Measurements from ENCODE around the gene DMPK.

DMPK gene

DNA sequence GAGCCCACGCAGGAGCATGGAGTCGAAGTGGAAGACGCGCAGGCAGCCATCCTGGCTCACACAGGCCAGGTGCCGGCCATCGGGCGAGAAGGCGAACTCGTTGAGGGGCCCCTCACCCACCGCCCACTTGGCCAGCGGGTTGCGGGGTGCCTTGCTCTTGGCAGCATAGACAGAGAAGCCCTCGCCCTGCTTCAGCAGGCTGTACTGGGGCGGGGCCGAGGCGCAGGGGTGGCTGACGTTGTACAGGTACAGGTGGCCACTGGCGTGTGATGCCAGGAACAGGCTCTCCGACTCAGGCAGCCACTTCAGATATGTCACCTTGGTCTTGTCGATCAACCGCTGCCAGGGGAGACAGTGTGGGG lies 4.2 kb upstream of the DMPK start:
- DNase-seq (ENCODE audit: low read depth in 2 of 2): no peak

GRCh38 chr19:45785781-45786532 lies 3.7 kb upstream of the DMPK start:
- no peak for DNase-seq (ENCODE audit: low read depth in 2 of 2)

DNA sequence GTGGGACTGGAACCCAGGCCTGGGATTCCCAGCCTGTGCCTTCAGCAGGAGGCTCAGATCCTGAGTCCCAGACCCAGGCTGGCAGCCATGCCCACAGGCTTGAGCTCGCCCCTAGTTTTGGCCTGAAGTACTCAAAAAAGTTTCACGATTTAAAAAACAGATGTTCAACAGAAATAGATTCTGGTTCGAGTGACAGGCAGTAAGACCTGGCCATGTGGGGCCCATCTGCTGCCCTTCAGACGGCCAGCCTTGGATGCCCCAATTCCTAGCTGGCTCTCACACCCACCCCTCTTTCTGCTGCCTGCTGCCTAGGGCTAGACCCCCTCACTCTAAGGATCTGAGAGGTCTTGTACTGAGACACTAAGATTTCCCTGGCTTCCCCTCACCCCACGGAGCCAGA lies 2.8 kb upstream of the DMPK start:
- no peak for DNase-seq (ENCODE audit: low read depth in 2 of 2)

DNA sequence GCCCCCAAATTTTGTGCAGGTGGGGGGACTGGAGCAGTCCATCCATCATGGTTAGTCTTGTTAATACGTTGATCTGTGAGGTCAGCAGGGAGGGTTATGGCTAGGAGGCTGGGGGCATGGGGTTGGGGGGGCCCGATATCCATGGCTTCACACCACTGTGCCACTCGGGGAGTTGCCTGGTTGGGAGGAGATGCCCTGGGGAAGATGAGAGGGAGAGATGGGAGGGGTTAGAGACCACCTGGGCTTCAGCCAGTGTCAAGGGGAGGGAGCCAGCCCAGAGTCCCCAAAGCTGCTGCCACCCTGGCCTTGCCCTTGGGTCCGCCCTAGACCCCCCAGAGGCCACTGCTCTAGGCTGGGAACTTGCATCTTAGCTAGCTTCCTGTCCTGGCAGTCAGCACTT lies 1.8 kb upstream of the DMPK start:
- DNase-seq (ENCODE audit: low read depth in 2 of 2): no peak

GRCh38 chr19:45782820-45783785 lies 813 bp upstream of the DMPK start:
- DNase-seq (ENCODE audit: low read depth in 2 of 2): no peak

GRCh38 chr19:45781214-45782161 lies 802 bp downstream of the DMPK start:
- DNase-seq (ENCODE audit: low read depth in 2 of 2): no peak

DNA sequence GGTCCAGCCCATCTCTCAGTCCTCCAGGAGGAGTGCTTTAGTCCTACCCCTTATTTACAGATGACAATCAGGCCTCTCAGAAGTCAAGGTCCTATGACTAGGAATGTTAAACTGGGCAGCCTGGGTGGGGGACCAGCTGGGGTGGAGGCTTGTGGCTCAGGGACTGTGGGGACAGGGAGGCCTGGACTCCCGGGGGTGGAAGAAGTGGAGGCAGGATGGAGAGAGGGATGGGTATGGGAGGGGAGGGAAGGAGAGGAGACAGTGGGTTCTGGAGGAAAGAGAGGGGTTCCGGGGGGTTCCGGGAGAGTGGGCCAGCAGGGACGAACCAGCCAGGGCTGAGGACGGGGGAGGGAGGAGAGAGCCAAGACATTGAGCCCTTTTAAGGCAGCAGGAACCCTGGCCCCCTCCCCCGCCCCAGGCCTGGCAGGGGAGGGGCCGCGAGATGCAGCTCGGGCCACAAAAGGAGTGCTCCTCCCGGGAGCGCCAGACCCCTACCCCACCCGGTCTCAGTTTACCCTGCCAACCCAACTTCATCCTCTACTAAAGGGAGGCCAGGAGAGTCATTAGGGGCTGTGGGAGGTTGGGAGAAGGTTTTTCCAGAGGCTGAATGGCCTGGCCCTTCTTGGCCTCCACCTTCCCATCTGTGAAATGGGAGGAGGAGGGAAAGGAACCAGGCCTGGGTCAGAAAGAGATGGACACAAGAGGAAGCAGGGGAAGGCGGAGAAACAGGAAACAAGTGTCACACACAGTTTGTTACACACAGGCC lies 1.7 kb downstream of the DMPK start:
- DNase-seq (ENCODE audit: low read depth in 2 of 2): no peak

DNA sequence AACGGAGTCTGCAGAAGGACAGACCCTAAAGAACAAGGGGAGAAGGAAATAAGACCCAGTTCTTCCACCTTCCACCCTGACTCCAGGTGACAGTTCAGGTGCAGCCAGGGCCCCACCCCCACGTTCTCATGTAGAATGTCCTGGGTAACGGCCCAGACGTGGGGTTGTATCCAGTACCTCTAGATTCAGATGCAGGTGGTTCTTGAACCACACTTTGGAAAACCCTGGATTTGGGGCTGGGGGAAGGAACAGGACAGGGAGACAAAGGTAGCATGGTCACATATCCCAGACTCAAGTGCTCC lies 2.2 kb downstream of the DMPK start:
- DNase-seq (ENCODE audit: low read depth in 2 of 2): no peak

- peak; percentile 74 to 89 for DNase-seq (ENCODE audit: low read depth in 2 of 2)
Observed at GRCh38 chr19:45779231-45780145, 2.8 kb downstream of the DMPK start.

DNA sequence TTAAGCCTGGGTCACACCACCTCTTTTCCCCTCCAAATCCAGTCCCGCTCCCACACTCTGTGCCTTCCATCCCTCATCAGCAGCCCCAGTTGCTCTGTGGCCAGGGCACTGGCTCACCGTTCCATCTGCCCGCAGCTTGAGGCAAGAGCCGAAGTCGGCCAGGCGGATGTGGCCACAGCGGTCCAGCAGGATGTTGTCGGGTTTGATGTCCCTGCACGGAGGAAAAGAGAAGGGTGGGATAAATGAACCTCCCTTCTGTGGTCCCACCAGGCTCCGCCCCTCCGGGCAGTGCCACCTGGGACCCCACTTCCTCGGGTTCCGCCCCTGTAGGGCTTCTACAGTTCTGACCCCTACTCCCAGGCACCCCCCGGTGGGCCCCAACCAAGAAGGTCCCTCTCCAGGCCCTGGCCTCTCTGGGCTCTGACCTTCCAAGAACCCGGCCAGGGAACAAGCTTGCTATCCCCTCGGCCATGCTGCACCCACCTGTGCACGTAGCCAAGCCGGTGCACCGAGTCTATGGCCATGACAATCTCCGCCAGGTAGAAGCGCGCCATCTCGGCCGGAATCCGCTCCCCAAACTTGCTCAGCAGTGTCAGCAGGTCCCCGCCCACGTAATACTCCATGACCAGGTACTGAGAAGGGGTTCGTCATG lies 4.2 kb downstream of the DMPK start:
- DNase-seq (ENCODE audit: low read depth in 2 of 2): no peak

DNA sequence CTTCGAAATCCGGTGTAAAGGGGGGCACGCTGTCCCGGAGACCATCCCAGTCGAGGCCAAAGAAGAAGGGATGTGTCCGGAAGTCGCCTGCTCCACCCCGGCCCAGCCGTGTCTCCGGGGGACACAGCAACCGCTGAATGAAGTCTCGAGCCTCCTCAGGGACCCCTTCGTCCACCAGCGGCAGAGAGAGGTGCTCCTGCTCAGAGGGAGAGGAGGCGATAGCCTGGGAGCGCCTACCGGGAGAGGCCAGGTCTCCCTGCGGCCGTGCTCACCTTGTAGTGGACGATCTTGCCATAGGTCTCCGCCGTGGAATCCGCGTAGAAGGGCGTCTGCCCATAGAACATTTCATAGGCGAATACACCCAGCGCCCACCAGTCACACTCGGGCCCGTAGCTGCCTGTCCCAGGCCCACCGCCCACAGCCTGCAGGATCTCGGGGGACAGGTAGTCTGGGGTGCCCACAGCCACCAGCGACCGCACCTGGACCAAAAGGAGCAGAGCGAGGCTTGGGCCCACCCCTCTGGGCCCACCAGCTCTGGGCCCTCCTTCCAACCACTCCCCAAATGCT lies 4.8 kb downstream of the DMPK start:
- no peak for DNase-seq (ENCODE audit: low read depth in 2 of 2)

GRCh38 chr19:45774765-45775164 lies 7.5 kb downstream of the DMPK start:
- DNase-seq (ENCODE audit: low read depth in 2 of 2): no peak

- no peak for DNase-seq (ENCODE audit: low read depth in 2 of 2)
Observed at GRCh38 chr19:45773384-45773783, 8.9 kb downstream of the DMPK start.

GRCh38 chr19:45772912-45773311 lies 9.4 kb downstream of the DMPK start:
- no peak for DNase-seq (ENCODE audit: low read depth in 2 of 2)

- no peak for DNase-seq (ENCODE audit: low read depth in 2 of 2)
Observed at GRCh38 chr19:45772130-45772840, 10.0 kb downstream of the DMPK start.

- no peak for DNase-seq (ENCODE audit: low read depth in 2 of 2)
Observed at GRCh38 chr19:45771311-45771933, 10.9 kb downstream of the DMPK start.

GRCh38 chr19:45770192-45771101 lies 11.8 kb downstream of the DMPK start:
- peak; percentile 86 to 88 for DNase-seq (ENCODE audit: low read depth in 2 of 2)
